Endothelial cell (in vitro differentiated cells): ENCODE measurements around the gene TATDN2. TPM values are rescaled to one million over a fixed set of nuclear protein-coding genes. Genes with fewer than 3 reads are reported as not detected.

Experiments
- DNase-seq: peaks from one replicate; pipeline ENCODE4 v3.0.0; 2021; ENCODE audit warnings: low spot score
- H3K27ac Mint-ChIP-seq: one replicate; pipeline ENCODE4 v1.8.0; 2021; ENCODE audit warnings: mixed read lengths, inconsistent platforms; ENCODE audit not compliant: unreplicated experiment
- H3K27me3 Mint-ChIP-seq: one replicate; pipeline ENCODE4 v1.8.0; 2021; ENCODE audit warnings: mild to moderate bottlenecking, moderate library complexity, mixed read lengths, inconsistent platforms; ENCODE audit not compliant: unreplicated experiment
- H3K36me3 Mint-ChIP-seq: one replicate; pipeline ENCODE4 v1.8.0; 2021; ENCODE audit warnings: mild to moderate bottlenecking, low read depth, mixed read lengths, inconsistent platforms; ENCODE audit not compliant: unreplicated experiment
- H3K4me1 Mint-ChIP-seq: one replicate; pipeline ENCODE4 v1.8.0; 2021; ENCODE audit warnings: mild to moderate bottlenecking, mixed read lengths, inconsistent platforms; ENCODE audit not compliant: unreplicated experiment
- H3K4me3 Mint-ChIP-seq: one replicate; pipeline ENCODE4 v1.8.0; 2021; ENCODE audit warnings: mild to moderate bottlenecking, mixed read lengths, inconsistent platforms; ENCODE audit not compliant: unreplicated experiment
- H3K9me3 Mint-ChIP-seq: one replicate; pipeline ENCODE4 v1.8.0; 2021; ENCODE audit warnings: mixed read lengths, inconsistent platforms; ENCODE audit not compliant: unreplicated experiment
- CTCF ChIP-seq: fragments of 200-600 bp; sonication (generic); IDR thresholded peaks from one replicate; pipeline ENCODE4 v1.5.0; 2021; ENCODE audit warnings: antibody characterized with exemption; ENCODE audit not compliant: unreplicated experiment
- total RNA-seq: library from RNA; stranded (reverse); fragmentation: NEBNext Ultra II Directional; extraction: Animal tissue kit (Norgen Biotek cat#: 25700); gene quantifications from one replicate; pipeline ENCODE4 v1.2.1, GENCODE V29; 2021; ENCODE audit not compliant: unreplicated experiment

The TATDN2 gene
- total RNA-seq, 1 donor from 2014 or later: 41.2 TPM

GRCh38 chr3:10206166-10206511, 42.1 kb upstream of the TATDN2 start:
- DNase-seq: no peak
- Mint-ChIP-seq H3K27me3 (peaks cover 2% of the 10 kb centered on the region), H3K9me3 (no peaks in the 10 kb centered on the region), H3K4me1 (no peaks in the 10 kb centered on the region), H3K4me3 (no peak overlapping the region), H3K36me3 (peaks cover 6% of the 10 kb centered on the region), H3K27ac (no peak overlapping the region)
- TF ChIP-seq CTCF: no peak

GRCh38 chr3:10213156-10213792, 35.0 kb upstream of the TATDN2 start:
- Mint-ChIP-seq H3K4me1 (no peaks in the 10 kb centered on the region), H3K9me3 (peaks cover 6% of the 10 kb centered on the region), H3K36me3 (peaks cover 13% of the 10 kb centered on the region), H3K27me3 (peaks cover 5% of the 10 kb centered on the region), H3K27ac (no peak overlapping the region), H3K4me3 (no peak overlapping the region)
- no peak for TF ChIP-seq CTCF
- no peak for DNase-seq

- H3K27ac Mint-ChIP-seq: no peak overlapping the region
- TF ChIP-seq CTCF: no peak
- H3K27me3 Mint-ChIP-seq: peaks cover 5% of the 10 kb centered on the region
- H3K4me1 Mint-ChIP-seq: peaks cover 11% of the 10 kb centered on the region
- H3K9me3 Mint-ChIP-seq: peaks cover 6% of the 10 kb centered on the region
- H3K36me3 Mint-ChIP-seq: peaks cover 17% of the 10 kb centered on the region
- no peak overlapping the region for H3K4me3 Mint-ChIP-seq
- no peak for DNase-seq
These were observed 32.5 kb upstream of the TATDN2 start for GRCh38 chr3:10215578-10216368.

GRCh38 chr3:10217359-10217758, 30.9 kb upstream of the TATDN2 start:
- no peak for DNase-seq
- peaks cover 6% of the 10 kb centered on the region for H3K9me3 Mint-ChIP-seq
- no peak for TF ChIP-seq CTCF
- peaks cover 17% of the 10 kb centered on the region for H3K4me1 Mint-ChIP-seq
- H3K27me3 Mint-ChIP-seq: peaks cover 5% of the 10 kb centered on the region
- peaks cover 17% of the 10 kb centered on the region for H3K36me3 Mint-ChIP-seq
- no peak overlapping the region for H3K4me3 Mint-ChIP-seq
- no peak overlapping the region for H3K27ac Mint-ChIP-seq

GRCh38 chr3:10219737-10220136, 28.5 kb upstream of the TATDN2 start:
- H3K9me3 Mint-ChIP-seq: peaks cover 6% of the 10 kb centered on the region
- peaks cover 17% of the 10 kb centered on the region for H3K36me3 Mint-ChIP-seq
- peaks cover 6% of the 10 kb centered on the region for H3K27me3 Mint-ChIP-seq
- DNase-seq: no peak
- no peak overlapping the region for H3K4me3 Mint-ChIP-seq
- no peak for TF ChIP-seq CTCF
- no peak overlapping the region for H3K27ac Mint-ChIP-seq
- H3K4me1 Mint-ChIP-seq: peaks cover 27% of the 10 kb centered on the region
